ENCODE results near the gene NEK9. TPM values are rescaled to one million over a fixed set of nuclear protein-coding genes. Genes with fewer than 3 reads are reported as not detected.

NEK9 gene
- total and polyA plus RNA-seq, 4 donors = 23.1 to 76.3 (median 53.3) TPM

DNA sequence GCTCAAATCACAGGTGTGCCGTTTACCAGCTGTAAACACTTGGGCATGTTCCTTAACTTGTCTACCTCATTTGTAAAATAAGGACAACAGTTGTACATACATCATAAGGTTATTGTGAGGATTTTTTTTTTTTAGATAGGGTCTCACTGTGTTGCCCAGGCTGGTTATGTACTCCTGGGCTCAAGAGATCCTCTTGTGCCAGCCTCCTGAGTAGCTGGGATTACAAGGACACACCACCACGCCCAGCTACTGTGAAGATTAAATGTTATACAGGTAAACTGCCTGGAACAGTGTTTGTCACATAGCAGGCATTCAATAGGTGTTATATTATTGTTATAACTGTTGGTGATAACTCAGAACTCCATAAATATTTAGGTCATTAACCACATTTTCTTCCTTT lies 36.8 kb upstream of the NEK9 start:
- H3K27ac ChIP-seq (ENCODE audit: low read depth in 1 of 2, low read length in 1 of 2) = no peak overlapping the region
- peaks cover 0 to 6% (median 2%) of the 10 kb centered on the region in 4 donors for H3K36me3 ChIP-seq (ENCODE audit: control insufficient read depth in 4 of 4, insufficient read depth in 4 of 4, low read length in 4 of 4)
- WGBS, 2 donors = 95% methylated on average over 2 of the region's 2 CpGs
- H3K9ac ChIP-seq (ENCODE audit: insufficient read depth in 1 of 2, low read length in 2 of 2) = no peak overlapping the region
- DNase-seq (no peak), ATAC-seq (ENCODE audit: insufficient read depth, low FRiP score) (no peak)
- H3K9me3 ChIP-seq (ENCODE audit: control insufficient read depth in 4 of 4, insufficient read depth in 3 of 4, low read length in 3 of 4) = no peaks in the 10 kb centered on the region
- no peak overlapping the region for H3K4me3 ChIP-seq
- TF ChIP-seq, protein P1, sequence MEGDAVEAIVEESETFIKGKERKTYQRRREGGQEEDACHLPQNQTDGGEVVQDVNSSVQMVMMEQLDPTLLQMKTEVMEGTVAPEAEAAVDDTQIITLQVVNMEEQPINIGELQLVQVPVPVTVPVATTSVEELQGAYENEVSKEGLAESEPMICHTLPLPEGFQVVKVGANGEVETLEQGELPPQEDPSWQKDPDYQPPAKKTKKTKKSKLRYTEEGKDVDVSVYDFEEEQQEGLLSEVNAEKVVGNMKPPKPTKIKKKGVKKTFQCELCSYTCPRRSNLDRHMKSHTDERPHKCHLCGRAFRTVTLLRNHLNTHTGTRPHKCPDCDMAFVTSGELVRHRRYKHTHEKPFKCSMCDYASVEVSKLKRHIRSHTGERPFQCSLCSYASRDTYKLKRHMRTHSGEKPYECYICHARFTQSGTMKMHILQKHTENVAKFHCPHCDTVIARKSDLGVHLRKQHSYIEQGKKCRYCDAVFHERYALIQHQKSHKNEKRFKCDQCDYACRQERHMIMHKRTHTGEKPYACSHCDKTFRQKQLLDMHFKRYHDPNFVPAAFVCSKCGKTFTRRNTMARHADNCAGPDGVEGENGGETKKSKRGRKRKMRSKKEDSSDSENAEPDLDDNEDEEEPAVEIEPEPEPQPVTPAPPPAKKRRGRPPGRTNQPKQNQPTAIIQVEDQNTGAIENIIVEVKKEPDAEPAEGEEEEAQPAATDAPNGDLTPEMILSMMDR (IDR thresholded peaks at IDR 0.05; ENCODE audit: control extremely low read depth, extremely low read depth) = no peak
- H3K27me3 ChIP-seq (ENCODE audit: control insufficient read depth in 3 of 3, insufficient read depth in 3 of 3, low read length in 2 of 3) = no peaks in the 10 kb centered on the region
- peaks cover 0 to 29% (median 3%) of the 10 kb centered on the region in 5 donors for H3K4me1 ChIP-seq (ENCODE audit: control insufficient read depth in 5 of 5, insufficient read depth in 5 of 5, low read length in 5 of 5)

DNA sequence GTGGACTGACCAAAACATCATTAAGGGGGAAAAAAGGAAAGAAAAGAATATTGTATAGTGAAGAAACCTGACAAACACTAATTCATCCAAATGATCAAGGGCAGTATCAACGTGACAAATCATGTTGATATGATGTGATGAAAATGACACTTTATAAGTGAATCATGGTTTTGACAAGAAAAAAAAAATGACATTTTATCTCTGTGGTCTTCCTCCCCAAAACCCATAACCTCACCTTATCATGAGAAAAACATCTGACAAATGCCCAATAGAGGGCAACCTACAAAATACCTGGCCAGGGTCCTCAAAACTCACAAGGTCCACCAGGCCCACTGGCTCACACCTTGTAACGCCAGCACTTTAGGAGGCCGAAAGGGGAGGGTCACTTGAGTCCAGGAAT lies 35.8 kb upstream of the NEK9 start:
- H3K9ac ChIP-seq (ENCODE audit: insufficient read depth in 1 of 2, low read length in 2 of 2) = no peak overlapping the region
- WGBS, 2 donors = 90 to 95% methylated on average over 3 of the region's 3 CpGs
- H3K9me3 ChIP-seq (ENCODE audit: control insufficient read depth in 4 of 4, insufficient read depth in 3 of 4, low read length in 3 of 4) = no peaks in the 10 kb centered on the region
- H3K4me1 ChIP-seq (ENCODE audit: control insufficient read depth in 5 of 5, insufficient read depth in 5 of 5, low read length in 5 of 5) = peaks cover 0 to 29% (median 3%) of the 10 kb centered on the region in 5 donors
- TF ChIP-seq, protein P1 (IDR thresholded peaks at IDR 0.05; ENCODE audit: control extremely low read depth, extremely low read depth) = no peak
- no peak overlapping the region for H3K4me3 ChIP-seq
- no peak overlapping the region for H3K27ac ChIP-seq (ENCODE audit: low read depth in 1 of 2, low read length in 1 of 2)
- no peak for DNase-seq
- no peak for ATAC-seq (ENCODE audit: insufficient read depth, low FRiP score)
- H3K36me3 ChIP-seq (ENCODE audit: control insufficient read depth in 4 of 4, insufficient read depth in 4 of 4, low read length in 4 of 4) = peaks cover 0 to 6% (median 2%) of the 10 kb centered on the region in 4 donors
- no peaks in the 10 kb centered on the region for H3K27me3 ChIP-seq (ENCODE audit: control insufficient read depth in 3 of 3, insufficient read depth in 3 of 3, low read length in 2 of 3)

DNA sequence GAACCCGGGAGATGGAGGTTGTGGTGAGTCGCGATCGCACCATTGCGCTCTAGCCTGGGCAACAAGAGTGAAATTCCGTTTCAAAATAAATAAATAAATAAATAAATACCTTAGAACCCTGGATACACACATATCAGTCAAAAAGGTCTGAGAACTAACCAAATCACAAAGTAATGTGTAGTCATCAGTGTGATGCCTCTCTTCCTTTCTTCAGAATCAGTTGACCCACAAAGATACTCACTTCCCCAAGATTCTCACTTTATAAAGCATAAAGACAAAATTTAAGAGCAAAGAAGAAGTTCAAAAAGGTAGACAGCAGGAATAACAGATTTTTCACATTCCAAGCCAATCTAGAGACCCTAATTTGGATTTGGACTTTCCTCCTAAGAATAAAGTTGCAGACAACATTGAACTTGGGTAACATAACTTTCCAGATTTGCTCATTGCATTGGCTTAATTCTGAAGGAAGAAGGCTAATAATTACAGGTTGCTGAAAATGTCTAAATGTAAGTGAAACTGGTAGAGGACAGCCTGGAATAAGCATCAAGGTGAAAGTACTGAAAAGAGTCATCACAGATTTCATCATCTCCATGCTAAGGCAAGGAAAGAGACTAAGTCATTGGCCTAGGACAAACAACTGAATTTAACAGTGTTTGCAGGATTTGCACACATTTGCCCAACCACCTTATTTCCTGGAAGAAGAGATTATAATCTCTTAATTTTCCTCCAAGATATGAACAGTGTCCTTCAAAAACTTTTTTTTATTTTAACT lies 32.2 kb upstream of the NEK9 start:
- Histone ChIP-seq H3K4me1 (ENCODE audit: control insufficient read depth in 5 of 5, insufficient read depth in 5 of 5, low read length in 5 of 5) (peaks cover 0 to 16% (median 0%) of the 10 kb centered on the region in 5 donors), H3K9ac (ENCODE audit: insufficient read depth in 1 of 2, low read length in 2 of 2) (no peak overlapping the region), H3K27me3 (ENCODE audit: control insufficient read depth in 3 of 3, insufficient read depth in 3 of 3, low read length in 2 of 3) (no peaks in the 10 kb centered on the region), H3K36me3 (ENCODE audit: control insufficient read depth in 4 of 4, insufficient read depth in 4 of 4, low read length in 4 of 4) (peaks cover 0 to 7% (median 3%) of the 10 kb centered on the region in 4 donors), H3K9me3 (ENCODE audit: control insufficient read depth in 4 of 4, insufficient read depth in 3 of 4, low read length in 3 of 4) (no peaks in the 10 kb centered on the region), H3K4me3 (no peak overlapping the region), H3K27ac (ENCODE audit: low read depth in 1 of 2, low read length in 1 of 2) (no peak overlapping the region)
- ATAC-seq (ENCODE audit: insufficient read depth, low FRiP score) (no peak), DNase-seq (no peak)
- TF ChIP-seq, protein P1 (IDR thresholded peaks at IDR 0.05; ENCODE audit: control extremely low read depth, extremely low read depth) = no peak
- WGBS, 2 donors = 97 to 99% methylated on average over 6 of the region's 6 CpGs

Data from lung (tissue), 12 donors.